NCI-H2107 treated with DMSO at 0.1 percent for 48 hours (cell line): Measurements from ENCODE around the gene TUBA8.
"Not testable (repeated sequence)": the region's sequence is repeated elsewhere in the genome, so short reads cannot be mapped to it uniquely, and the experiment has no call there.

Experiments
- DNase-seq: peaks from one replicate; lab custom pipeline; 2025; ENCODE audit not compliant: unreplicated experiment; lab: John Stamatoyannopoulos, UW

The TUBA8 gene

DNA sequence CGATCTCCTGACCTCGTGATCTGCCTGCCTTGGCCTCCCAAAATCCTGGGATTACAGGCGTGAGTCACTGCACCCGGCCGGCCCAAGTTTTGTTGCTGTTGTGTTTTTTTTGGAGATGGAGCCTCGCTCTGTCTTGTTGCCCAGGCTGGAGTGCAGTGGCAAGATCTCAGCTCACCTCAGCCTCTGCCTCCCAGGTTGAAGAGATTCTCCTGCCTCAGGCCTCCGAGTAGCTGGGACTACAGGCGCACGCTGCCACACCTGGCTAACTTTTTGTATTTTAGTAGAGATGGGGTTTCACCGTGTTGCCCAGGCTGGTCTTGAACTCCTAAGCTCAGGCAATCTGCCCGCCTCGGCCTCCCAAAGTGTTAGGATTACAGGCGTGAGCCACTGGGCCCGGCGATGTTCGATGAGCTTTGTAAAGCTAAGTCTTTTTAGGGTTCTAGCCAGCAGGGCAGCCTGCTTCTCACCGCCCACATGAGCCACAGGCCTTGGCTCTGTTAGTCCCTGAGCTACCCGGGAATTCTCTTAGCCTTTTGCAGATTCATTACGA is 12.9 kb downstream of the TUBA8 start:
- not testable (repeated sequence) for DNase-seq

DNA sequence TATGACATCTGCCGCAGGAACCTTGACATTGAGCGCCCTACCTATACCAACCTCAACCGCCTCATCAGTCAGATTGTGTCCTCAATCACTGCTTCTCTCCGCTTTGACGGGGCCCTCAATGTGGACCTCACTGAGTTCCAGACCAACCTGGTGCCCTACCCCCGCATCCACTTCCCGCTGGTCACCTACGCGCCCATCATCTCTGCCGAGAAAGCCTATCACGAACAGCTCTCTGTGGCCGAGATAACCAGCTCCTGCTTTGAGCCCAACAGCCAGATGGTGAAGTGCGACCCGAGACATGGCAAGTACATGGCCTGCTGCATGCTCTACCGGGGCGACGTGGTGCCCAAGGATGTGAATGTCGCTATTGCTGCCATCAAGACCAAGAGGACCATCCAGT is 16.0 kb downstream of the TUBA8 start:
- DNase-seq: no peak

DNA sequence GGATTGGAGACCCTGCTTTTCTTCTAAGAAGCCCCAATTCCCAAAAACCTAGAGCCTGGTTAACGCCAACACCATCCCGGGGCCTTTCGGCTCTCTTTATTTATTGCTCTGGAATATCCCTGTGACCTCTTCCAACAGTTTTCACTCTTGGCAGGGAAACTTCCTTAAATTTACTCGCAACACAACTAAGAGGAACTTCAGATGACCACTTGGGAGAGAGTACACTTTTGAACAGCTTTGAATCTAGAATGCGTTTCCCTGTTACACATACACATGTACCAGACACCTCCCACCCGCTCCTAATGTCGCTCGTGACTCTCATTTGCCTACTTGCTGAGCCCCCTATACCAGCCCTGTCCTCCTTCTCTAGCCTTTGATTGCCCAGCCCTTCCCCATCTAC is 19.4 kb downstream of the TUBA8 start:
- no peak for DNase-seq

DNA sequence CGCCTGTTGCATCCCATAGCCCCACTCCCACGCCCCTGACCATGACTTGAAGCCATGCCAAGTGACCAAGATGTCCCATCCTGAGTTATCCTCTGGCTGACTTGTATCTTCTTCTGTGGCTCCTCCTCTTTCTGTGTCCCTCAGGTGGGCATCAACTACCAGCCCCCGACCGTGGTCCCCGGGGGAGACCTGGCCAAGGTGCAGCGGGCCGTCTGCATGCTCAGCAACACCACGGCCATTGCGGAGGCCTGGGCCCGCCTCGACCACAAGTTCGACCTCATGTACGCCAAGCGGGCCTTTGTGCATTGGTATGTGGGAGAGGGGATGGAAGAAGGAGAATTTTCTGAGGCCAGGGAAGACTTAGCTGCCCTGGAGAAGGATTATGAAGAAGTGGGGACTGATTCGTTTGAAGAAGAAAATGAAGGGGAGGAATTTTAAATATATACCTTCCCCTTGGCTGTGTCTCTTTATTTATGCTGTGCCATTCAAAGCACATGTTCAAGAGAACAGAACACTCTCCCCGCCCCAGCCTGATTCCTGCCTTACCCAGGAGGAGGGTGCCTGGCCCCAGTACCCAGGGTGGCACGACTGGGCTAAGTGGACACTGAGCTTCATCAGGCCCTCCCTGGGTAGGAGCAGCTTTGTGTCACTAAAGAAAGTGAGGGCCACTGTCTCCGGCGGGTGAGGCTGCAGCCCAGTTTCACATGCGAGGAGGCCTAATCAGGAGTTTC is 20.3 kb downstream of the TUBA8 start:
- no peak for DNase-seq

DNA sequence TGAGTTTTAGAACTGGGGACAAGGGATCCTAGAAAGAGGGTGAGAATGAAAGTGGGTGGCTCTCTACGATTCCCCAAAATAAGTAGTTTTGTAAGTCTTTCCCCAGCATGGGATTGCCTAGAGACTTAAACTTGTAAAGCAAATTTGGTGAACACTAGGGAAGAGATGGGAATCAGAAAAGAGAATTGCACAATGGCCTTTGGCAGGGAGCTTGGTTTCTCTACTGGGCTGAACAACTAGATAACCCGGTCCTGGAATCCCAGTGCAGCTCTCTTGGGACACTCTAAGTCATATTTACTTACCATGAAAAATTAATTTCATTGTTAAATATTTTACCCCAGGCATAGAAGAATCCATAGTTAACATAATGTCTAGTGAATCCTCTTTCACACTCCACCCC is 22.8 kb downstream of the TUBA8 start:
- no peak for DNase-seq

DNA sequence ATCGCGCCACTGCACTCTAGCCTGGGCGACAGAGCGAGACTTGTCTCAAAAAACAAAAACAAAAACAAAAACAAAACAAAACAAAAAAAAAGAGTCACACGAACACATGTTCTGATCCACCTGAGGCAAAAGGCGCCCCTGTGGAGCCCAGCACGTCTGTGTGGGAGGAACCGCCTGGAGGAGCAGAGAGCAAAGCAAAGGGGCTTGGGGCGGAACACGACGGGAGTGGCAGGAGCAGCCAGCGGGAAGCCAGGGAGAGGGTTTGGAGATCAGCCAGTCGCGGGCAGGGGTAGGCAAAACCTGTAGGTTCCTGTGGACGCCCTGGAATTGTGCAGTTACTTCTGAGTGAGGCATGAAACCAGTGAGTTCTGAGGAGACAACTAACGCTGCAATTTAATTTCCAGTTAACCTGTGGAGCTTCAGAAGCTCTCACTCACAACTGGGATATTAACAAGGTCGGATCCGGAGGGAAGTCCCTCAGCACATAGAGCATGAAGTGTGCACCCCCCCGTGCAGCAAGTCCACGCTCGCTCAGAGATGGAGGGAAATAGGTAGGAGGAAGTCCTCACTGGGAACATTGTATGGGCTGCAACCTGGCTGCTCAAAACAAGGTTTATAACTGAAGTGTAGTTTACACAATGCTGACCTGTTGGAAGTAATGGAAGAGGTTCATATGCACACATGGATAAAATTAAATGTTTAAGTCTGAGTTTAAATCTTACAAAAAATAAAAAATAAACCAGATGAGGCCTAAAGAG is 26.1 kb downstream of the TUBA8 start:
- no peak for DNase-seq

DNA sequence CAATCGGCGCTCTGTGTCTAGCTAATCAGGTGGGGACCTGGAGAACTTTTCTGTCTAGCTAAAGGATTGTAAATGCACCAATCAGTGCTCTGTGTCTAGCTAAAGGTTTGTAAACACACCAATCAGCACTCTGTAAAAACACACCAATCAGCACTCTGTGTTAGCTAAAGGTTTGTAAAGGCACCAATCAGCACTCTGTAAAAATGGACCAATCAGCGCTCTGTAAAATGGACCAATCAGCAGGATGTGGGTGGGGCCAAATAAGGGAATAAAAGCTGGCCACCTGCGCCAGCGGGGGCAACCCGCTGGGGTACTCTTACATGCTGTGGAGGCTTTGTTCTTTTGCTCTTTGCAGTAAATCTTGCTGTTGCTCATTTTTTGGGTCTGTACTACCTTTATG is 30.4 kb downstream of the TUBA8 start:
- DNase-seq: not testable (repeated sequence)

DNA sequence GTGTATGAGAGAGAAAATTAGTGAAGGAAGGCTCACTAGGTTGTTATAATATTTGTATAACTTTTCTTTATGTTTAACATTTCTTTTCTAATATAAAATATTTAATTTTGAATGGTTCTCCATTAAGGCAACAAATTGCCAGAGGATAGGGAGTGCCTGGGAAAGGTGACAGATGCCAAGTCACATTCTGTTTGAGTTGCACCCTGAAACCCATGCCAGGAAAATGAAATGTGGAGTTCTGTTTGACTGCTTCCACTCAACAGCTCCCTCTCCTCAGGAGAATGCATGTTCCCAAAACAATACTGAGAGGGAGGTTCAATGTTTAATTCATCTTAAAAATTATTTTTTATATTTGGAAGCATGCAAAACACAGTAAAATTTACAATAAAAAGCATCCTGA is 33.5 kb downstream of the TUBA8 start:
- no peak for DNase-seq

DNA sequence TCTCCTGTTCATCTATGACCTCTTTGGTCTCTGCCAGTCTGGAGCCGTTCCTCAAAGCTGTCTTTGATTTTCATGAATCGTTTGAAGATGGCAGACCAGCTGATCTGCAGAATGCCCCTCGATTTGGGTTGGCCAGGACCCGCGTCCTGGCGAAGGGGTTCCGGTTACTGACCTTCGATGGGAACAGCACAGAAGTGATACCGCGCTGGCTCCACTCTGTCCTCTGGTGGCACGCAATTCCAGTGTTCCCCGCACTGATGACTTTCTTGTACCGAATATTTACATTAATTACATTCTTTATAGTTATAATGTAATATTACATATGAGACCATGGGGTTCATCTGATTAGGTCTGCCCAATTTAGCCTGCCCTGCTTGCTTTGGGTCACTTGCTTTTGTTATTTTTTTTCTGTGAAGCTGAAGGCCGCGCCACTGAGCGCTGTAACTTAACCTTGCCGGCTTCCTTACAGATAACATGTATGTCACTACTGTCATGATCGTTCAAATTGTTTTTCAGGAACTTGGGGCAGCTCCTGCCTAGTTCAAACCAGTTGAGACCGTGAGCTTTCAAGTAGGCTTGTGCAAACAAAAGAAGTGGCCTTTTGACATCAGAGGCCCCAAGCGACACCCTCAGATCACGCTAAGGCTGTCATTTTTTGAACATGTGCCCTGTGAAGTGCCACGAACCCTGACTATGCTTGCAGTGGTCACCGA is 35.2 kb downstream of the TUBA8 start:
- no peak for DNase-seq

DNA sequence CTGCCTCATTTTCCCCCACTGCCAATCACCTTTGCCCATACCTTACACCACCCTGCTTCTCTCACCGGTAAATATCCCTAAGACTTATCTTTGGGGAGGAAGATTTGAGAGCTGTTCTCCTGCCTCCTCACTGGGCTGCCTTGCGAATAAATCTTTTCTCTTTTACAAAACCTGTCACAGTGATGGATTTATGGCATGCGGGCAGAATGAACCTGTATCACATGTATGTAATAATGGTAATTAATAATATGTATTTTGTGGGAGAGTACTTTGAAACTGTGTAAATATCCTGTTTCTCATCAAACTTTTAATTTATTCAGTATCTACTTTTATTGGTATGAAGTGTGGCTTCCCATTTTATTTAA is 35.8 kb downstream of the TUBA8 start:
- DNase-seq: no peak

DNA sequence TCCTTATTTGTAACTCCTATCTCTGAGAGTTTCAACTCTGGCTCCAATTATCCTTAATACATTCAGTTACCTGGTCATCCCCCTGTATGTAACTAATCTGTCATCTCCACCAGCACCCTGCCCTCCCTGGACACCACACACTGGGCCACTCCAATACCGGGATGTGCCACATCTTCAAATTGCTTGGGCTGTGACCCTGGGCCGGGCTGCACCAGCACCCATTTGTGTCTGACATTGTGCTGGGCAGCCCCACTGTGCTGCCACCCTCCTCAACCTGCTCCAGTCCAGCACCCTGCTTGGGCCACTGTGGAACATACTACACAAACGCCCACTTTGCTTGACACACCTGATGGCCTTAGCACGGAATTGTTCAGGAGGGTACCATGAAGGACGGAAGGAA is 37.2 kb downstream of the TUBA8 start:
- DNase-seq: no peak

DNA sequence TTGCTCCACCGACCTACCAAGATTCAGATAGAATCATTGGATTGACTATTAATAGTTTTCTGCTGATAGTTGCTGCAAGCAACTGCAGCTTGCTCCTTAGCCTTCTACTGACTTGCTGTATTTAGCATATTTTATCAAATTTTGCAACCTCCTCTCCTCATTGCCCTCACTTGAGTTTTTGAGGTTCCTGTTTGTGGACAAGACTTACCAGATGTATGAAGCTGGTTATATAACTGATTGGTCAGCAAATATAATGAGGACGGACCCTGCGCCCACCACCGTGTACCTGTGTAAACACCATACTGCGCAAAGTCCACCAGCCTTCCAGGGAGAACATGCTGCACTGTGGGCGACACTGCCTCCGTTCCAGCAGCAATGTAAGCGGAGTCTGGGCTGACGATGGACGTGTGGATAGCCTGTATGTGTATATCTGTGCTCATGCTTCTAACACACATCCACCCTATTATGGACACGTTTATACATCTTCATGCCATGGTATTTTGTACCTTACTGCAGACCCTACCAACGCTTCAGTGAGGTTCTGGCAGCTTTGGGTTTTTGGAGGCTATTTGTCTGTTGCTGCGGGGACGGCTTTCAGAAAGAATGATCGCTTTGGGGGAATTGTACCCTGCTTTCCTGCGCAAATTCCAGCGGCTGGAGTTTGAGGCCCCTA is 37.8 kb downstream of the TUBA8 start:
- no peak for DNase-seq

DNA sequence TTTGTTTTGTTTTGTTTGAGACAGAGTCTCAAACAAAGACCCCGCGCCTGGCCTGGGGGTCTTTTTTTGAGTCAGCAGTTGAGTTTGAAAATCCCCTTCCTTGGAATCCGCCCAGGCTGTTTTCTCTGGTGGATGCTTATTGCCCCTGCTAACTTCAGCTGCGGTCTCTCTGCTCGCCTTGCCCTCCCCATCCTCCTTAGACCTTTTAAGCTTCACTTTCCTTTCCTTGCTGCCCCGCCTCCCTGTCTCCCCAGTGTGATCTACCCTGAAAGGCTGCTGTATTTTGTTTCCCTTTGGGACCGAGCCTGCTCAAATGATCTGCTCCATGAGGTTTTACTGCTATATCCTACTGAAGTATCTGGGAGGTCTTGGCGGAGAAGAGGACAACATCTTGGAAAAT is 41.9 kb downstream of the TUBA8 start:
- DNase-seq: no peak

DNA sequence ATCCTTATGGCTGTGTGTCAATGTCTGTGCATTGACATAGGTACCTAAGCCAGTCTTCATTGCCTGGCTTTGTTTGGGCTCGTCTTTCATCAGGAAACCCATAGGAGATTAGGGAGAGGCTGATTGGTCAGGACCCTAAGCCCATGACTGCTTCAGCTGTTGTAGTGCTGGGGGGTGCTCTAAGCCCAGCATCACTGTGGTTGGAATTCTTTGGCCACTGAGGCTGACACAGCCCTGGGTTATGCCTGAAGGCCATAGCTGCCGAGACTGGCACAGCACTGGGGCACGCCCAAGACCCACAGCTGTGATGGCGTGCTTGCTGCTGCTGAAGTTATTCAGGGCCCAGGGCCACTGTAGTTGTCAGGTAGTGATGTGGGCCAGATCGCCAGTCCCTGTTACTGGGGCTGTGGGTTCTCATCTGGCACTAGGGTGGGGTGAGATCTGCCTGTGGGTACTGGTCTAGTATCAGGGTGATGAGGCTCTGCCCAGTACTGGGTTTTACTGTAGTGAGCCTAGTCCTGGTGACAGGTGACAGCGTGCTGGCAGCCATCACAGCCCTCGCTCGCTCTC is 44.3 kb downstream of the TUBA8 start:
- DNase-seq: no peak

DNA sequence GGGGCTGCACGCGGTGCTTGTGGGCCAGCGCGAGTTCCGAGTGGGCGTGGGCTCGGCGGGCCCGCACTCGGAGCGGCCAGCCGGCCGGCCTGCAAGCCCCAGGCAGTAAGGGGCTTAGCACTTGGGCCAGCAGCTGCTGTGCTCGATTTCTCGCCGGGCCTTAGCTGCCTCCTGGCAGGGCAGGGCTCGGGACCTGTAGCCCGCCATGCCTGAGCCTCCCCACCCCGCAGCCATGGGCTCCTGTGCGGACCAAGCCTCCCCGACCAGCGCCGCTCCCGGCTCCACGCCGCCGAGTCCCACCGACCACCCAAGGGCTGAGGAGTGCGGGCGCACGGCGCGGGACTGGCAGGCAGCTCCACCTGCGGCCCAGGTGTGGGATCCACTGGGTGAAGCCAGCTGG is 44.9 kb downstream of the TUBA8 start:
- DNase-seq: not testable (repeated sequence)

DNA sequence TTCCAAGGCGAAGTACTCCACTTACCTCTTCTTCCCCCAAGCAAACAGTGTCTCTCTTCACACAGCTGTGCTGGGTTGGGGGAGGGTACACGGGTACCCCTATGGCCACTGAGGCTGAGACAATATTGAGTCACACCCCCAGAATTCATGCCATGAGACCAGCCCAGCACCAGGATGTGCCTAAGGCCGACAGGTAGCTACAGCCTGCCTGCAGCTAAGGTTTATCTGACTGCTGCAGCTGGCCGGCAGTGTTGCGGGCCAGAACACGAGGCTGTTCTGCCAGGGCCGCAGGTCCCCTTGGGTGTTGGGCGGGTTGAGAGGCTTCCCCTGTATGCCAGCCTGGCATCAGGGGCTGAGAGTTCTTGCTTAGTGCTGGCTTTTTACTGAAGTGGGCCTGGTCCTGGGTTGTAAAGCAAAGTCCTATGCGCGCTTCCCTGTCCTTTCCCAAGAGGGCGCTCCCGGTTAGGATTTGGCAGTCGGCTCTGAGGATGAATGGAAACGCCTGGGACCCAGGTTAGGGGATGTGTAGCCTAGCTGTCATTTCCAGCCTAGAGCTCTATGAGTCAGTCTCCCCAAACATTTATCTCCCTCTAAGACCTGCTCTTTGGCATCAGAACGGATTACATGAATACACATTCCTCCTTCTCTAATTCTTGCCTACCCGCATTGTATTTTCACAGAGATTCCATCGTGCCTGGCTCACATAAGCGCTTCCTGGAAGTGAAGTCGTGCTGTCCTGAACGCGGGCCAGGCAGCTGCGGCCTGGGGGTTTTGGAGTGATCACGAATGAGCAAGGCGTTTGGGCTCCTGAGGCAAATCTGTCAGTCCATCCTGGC is 46.5 kb downstream of the TUBA8 start:
- peak; percentile 57 for DNase-seq

DNA sequence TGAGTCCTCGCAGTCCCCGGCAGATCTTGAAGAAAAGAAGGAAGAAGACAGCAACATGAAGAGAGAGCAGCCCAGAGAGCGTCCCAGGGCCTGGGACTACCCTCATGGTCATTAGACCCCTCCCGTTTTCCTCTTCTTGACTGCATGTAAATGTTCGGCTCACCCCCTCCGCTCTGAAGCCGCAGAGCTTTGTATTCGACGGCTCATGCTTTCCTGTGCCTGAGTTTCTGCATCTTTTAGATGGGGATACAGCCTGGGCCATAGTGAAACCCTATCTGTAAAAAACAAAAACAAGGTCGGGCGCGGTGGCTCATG is 47.1 kb downstream of the TUBA8 start:
- DNase-seq: no peak

DNA sequence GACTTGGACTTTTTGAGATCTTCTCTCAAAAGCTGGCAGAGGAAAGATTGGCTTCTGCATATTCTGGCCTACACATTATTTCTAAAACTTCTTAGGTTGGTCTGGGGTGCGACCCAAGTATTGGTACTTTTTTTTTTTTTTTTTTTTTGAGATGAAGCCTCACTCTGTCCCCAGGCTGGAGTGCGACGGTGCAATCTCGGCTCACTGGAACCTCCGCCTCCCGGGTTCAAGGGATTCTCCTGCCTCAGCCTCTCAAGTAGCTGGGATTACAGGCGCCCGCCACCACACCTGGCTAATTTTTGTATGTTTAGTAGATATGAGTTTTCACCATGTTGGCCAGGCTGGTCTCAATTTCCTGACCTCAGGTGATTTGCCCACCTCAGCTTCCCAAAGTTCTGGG is 50.0 kb downstream of the TUBA8 start:
- DNase-seq: not testable (repeated sequence)

DNA sequence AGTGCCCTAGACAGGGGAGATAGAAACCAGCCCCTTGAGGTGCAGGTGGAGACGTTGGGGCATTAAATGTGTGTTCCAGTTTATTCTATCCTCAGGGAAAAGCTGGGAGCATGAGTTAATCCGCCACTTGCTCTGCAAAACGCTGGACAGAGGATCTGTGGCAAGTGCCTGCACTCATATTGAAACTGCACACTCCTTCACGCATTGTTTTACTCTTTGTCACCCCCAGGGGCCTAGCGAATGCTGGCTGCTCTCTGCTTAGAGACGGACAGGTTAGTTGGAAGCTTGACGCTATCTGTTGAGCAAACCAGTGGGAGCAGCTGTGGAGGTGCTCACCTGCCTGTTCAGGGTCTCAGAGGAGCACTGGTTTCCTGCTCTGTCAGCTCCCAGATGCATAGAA is 53.2 kb downstream of the TUBA8 start:
- not testable (repeated sequence) for DNase-seq

DNA sequence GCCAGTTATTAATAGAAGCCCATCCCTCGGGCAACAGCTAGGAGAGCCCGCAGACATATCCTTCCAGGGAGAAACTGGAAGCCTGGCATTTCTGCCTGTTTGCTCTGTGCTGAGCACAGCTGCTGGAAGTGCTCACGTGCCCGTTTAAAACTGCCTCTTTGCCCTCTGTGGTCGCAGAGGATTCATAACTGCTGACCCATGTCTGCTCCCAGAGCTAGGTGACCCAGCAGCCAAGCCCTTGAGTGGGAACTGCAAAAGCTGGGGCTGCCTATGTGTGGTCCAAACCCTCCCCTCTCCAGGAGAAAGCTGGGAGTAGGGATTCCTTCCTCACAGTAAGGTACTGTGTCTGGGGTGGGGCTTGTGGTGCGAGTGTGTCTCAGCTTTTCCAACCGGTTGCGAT is 54.0 kb downstream of the TUBA8 start:
- DNase-seq: not testable (repeated sequence)
